H9 (cell line): Measurements from ENCODE around the gene CAT. TPM values are rescaled to one million over a fixed set of nuclear protein-coding genes. Genes with fewer than 3 reads are reported as not detected.

Experiments used
- DNase-seq: peaks from one replicate; pipeline ENCODE4 v3.0.0-alpha.2; 2017
- H2AFZ ChIP-seq: one replicate; pipeline ENCODE4 v1.6.1; 2013; ENCODE audit warnings: mild to moderate bottlenecking, low read length, control low read depth, moderate library complexity
- H2AK5ac ChIP-seq: 2 replicates; pipeline ENCODE4 v1.6.1; 2013; ENCODE audit warnings: low read length, control low read depth, mixed read lengths; ENCODE audit not compliant: insufficient read length
- H2BK120ac ChIP-seq: one replicate; pipeline ENCODE4 v1.6.1; 2013; ENCODE audit warnings: low read depth, mild to moderate bottlenecking, low read length, control low read depth, inconsistent platforms; ENCODE audit not compliant: poor library complexity, severe bottlenecking
- H2BK12ac ChIP-seq: 2 replicates; pipeline ENCODE4 v1.6.1; 2013; ENCODE audit warnings: low read length, control low read depth, mixed read lengths, low read depth; ENCODE audit not compliant: insufficient read length
- H2BK15ac ChIP-seq: 2 replicates; pipeline ENCODE4 v1.6.1; 2013; ENCODE audit warnings: low read depth, low read length, control low read depth
- H2BK20ac ChIP-seq: one replicate; pipeline ENCODE4 v1.6.1; 2013; ENCODE audit warnings: low read depth, mild to moderate bottlenecking, low read length, control low read depth, inconsistent platforms; ENCODE audit not compliant: poor library complexity, severe bottlenecking
- H2BK5ac ChIP-seq: 2 replicates; pipeline ENCODE4 v1.6.1; 2013; ENCODE audit warnings: low read length, control low read depth, mixed read lengths; ENCODE audit not compliant: insufficient read length
- H3K14ac ChIP-seq: 2 replicates; pipeline ENCODE4 v1.6.1; 2013; ENCODE audit warnings: low read length, control low read depth; ENCODE audit not compliant: insufficient read depth
- H3K18ac ChIP-seq: 2 replicates; pipeline ENCODE4 v1.6.1; 2013; ENCODE audit warnings: low read depth, mild to moderate bottlenecking, mixed read lengths, low read length, control low read depth; ENCODE audit not compliant: insufficient read length
- H3K23ac ChIP-seq: 2 replicates; pipeline ENCODE4 v1.6.1; 2013; ENCODE audit warnings: low read length, control low read depth, mixed read lengths, low read depth; ENCODE audit not compliant: insufficient read length
- H3K23me2 ChIP-seq: 2 replicates; pipeline ENCODE4 v1.6.1; 2013; ENCODE audit warnings: low read depth, mild to moderate bottlenecking, mixed read lengths, low read length, control low read depth; ENCODE audit not compliant: insufficient read length, poor library complexity, severe bottlenecking
- H3K27ac ChIP-seq: 2 replicates; pipeline ENCODE4 v1.5.1; 2013; ENCODE audit warnings: low read length, control low read depth, mixed read lengths, low read depth; ENCODE audit not compliant: insufficient read length
- H3K27me3 ChIP-seq: 2 replicates; pipeline ENCODE4 v1.6.1; 2013; ENCODE audit warnings: low read length, control low read depth, inconsistent platforms; ENCODE audit not compliant: insufficient read depth
- H3K4ac ChIP-seq: 2 replicates; pipeline ENCODE4 v1.6.1; 2013; ENCODE audit warnings: low read depth, mild to moderate bottlenecking, control low read depth, inconsistent platforms, low read length, moderate library complexity
- H3K4me1 ChIP-seq: 2 replicates; pipeline ENCODE4 v1.6.1; 2013; ENCODE audit warnings: low read length, control low read depth, inconsistent platforms; ENCODE audit not compliant: insufficient read depth
- H3K4me2 ChIP-seq: 2 replicates; pipeline ENCODE4 v1.6.1; 2013; ENCODE audit warnings: low read length, control low read depth, mixed read lengths; ENCODE audit not compliant: insufficient read length, insufficient read depth
- H3K56ac ChIP-seq: 2 replicates; pipeline ENCODE4 v1.6.1; 2013; ENCODE audit warnings: low read depth, mild to moderate bottlenecking, mixed read lengths, low read length, control low read depth; ENCODE audit not compliant: insufficient read length
- H3K79me1 ChIP-seq: 2 replicates; pipeline ENCODE4 v1.6.1; 2013; ENCODE audit warnings: low read depth, mild to moderate bottlenecking, moderate library complexity, low read length, control low read depth, inconsistent platforms; ENCODE audit not compliant: insufficient read depth, poor library complexity, severe bottlenecking
- H3K79me2 ChIP-seq: 2 replicates; pipeline ENCODE4 v1.6.1; 2013; ENCODE audit warnings: low read length, control low read depth, inconsistent platforms; ENCODE audit not compliant: insufficient read depth
- H3K9ac ChIP-seq: 2 replicates; pipeline ENCODE4 v1.6.1; 2013; ENCODE audit warnings: low read length, control low read depth, mixed read lengths; ENCODE audit not compliant: insufficient read length; ENCODE audit errors: extremely low read depth
- H3K9me3 ChIP-seq: one replicate; pipeline ENCODE4 v1.6.1; 2013; ENCODE audit warnings: low read depth, low read length, inconsistent platforms; ENCODE audit not compliant: control insufficient read depth
- H3T11ph ChIP-seq: one replicate; pipeline ENCODE4 v1.6.1; 2013; ENCODE audit warnings: mild to moderate bottlenecking, low read length, control low read depth, inconsistent platforms
- H4K20me1 ChIP-seq: one replicate; pipeline ENCODE4 v1.6.1; 2013; ENCODE audit not compliant: control insufficient read depth, insufficient read length, insufficient read depth
- H4K5ac ChIP-seq: 2 replicates; pipeline ENCODE4 v1.6.1; 2013; ENCODE audit warnings: low read depth, mild to moderate bottlenecking, mixed read lengths, low read length, control low read depth; ENCODE audit not compliant: insufficient read length
- H4K8ac ChIP-seq: replicated peaks from 2 replicates; pipeline ENCODE4 v1.6.1; 2013; ENCODE audit warnings: low read length, control low read depth, mixed read lengths, low read depth; ENCODE audit not compliant: insufficient read length
- H4K91ac ChIP-seq: 2 replicates; pipeline ENCODE4 v1.6.1; 2013; ENCODE audit warnings: low read depth, mild to moderate bottlenecking, moderate library complexity, mixed read lengths, low read length, control low read depth; ENCODE audit not compliant: insufficient read length
- H3K27ac Mint-ChIP-seq, 3 experiments: 2 replicates in 2 of 3; 3 replicates in 1 of 3; pipeline ENCODE4 v1.8.0; 2020 to 2021; ENCODE audit warnings: mixed read lengths in 3 of 3, mild to moderate bottlenecking in 1 of 3, moderate library complexity in 1 of 3
- H3K27me3 Mint-ChIP-seq: 2 replicates; pipeline ENCODE4 v1.8.0; 2021; ENCODE audit warnings: low read depth, mild to moderate bottlenecking, moderate library complexity, mixed read lengths
- H3K36me3 Mint-ChIP-seq, 3 experiments: 2 replicates in 2 of 3; 3 replicates in 1 of 3; pipeline ENCODE4 v1.8.0; 2020 to 2021; ENCODE audit warnings: low read depth in 3 of 3, mixed read lengths in 3 of 3; ENCODE audit not compliant: insufficient read depth in 1 of 3
- H3K4me1 Mint-ChIP-seq, 2 experiments: 2 replicates each; pipeline ENCODE4 v1.8.0; 2020; ENCODE audit warnings: mixed read lengths in 2 of 2
- H3K4me3 Mint-ChIP-seq, 2 experiments: 2 replicates in 1 of 2; 3 replicates in 1 of 2; pipeline ENCODE4 v1.8.0; 2020 to 2021; ENCODE audit warnings: mild to moderate bottlenecking in 2 of 2, mixed read lengths in 2 of 2, moderate library complexity in 1 of 2
- H3K9me3 Mint-ChIP-seq, 2 experiments: 2 replicates in 1 of 2; 3 replicates in 1 of 2; pipeline ENCODE4 v1.8.0; 2020; ENCODE audit warnings: mild to moderate bottlenecking in 2 of 2, mixed read lengths in 2 of 2, moderate library complexity in 1 of 2
- CTCF ChIP-seq: fragments of 200-600 bp; sonication (generic); conservative IDR thresholded peaks from 3 replicates; pipeline ENCODE4 v1.8.0; 2021; ENCODE audit warnings: antibody characterized with exemption, mild to moderate bottlenecking
- WGBS: extraction: QIAGEN DNeasy Blood & Tissue Kit; methylation state at CpG from one replicate; pipeline ENCODE4 v1.1.7; 2013; ENCODE audit warnings: missing lambda C conversion rate, low lambda C conversion rate, mixed read lengths; ENCODE audit not compliant: insufficient read length; ENCODE audit errors: extremely low coverage; 5-methylcytosine and 5-hydroxymethylcytosine counted together
- total RNA-seq: library from RNA; stranded (reverse); gene quantifications from 2 replicates; pipeline ENCODE4 v1.2.1, GENCODE V29; 2021

The CAT gene
- total RNA-seq, 1 experiment from 2014 or later = 9.9 TPM

- Histone ChIP-seq H3K56ac (no peak overlapping the region), H3K4ac (no peak overlapping the region)
Observed at GRCh38 chr11:34427186-34427805, 11.4 kb upstream of the CAT start.

More at GRCh38 chr11:34427186-34427805, 11.4 kb upstream of the CAT start:
- DNase-seq = no peak
- H3K9me3 ChIP-seq = no peaks in the 10 kb centered on the region
- H3K23ac ChIP-seq = no peak overlapping the region
- H3K23me2 ChIP-seq = no peaks in the 10 kb centered on the region
- no peak overlapping the region for H2BK20ac ChIP-seq
- H3K4me1 ChIP-seq = no peaks in the 10 kb centered on the region
- H3T11ph ChIP-seq = no peak overlapping the region
- no peak overlapping the region for H2AFZ ChIP-seq
- no peak overlapping the region for H3K18ac ChIP-seq
- H3K27me3 ChIP-seq = no peaks in the 10 kb centered on the region
- H3K79me1 ChIP-seq = no peaks in the 10 kb centered on the region
- Mint-ChIP-seq H3K36me3 (no peaks in the 10 kb centered on the region), H3K4me1 (no peaks in the 10 kb centered on the region), H3K9me3 (no peaks in the 10 kb centered on the region), H3K27ac (no peak overlapping the region), H3K27me3 (peaks cover 1% of the 10 kb centered on the region; the same call in 1 of the 2 replicates), H3K4me3 (no peak overlapping the region)
- no peak overlapping the region for H3K4me2 ChIP-seq
- no CpG with 5 or more reads among the region's 4 CpGs for WGBS
- H2BK12ac ChIP-seq = no peak overlapping the region
- no peak overlapping the region for H2BK15ac ChIP-seq
- no peaks in the 10 kb centered on the region for H3K79me2 ChIP-seq
- no peak overlapping the region for H4K8ac ChIP-seq
- no peak overlapping the region for H2AK5ac ChIP-seq
- no peak overlapping the region for H4K91ac ChIP-seq
- TF ChIP-seq CTCF = no peak
- H3K9ac ChIP-seq = no peak overlapping the region
- H2BK120ac ChIP-seq = no peak overlapping the region
- no peaks in the 10 kb centered on the region for H4K20me1 ChIP-seq
- no peak overlapping the region for H3K14ac ChIP-seq
- H4K5ac ChIP-seq = no peak overlapping the region
- no peak overlapping the region for H2BK5ac ChIP-seq
- no peak overlapping the region for H3K27ac ChIP-seq
